Stimulated activated CD8-positive, alpha-beta memory T cell treated with anti-CD3 and anti-CD28 coated beads, Interleukin-12 subunit alpha, Interleukin-12 subunit beta, amount 100 ng/mL, for 1 hour (primary cell): ENCODE results near the gene SORCS2.

ENCODE experiments used
- DNase-seq: peaks from one replicate; pipeline ENCODE4 v3.0.0-alpha.2; 2020; ENCODE audit warnings: low read depth

SORCS2 gene

GRCh38 chr4:7192252-7193029, at the start of gene SORCS2:
Gene SORCS2 (plus strand): TSS chr4:7192538.
- peak; percentile 1 for DNase-seq

GRCh38 chr4:7144374-7145290, 47.7 kb upstream of the SORCS2 start:
- DNase-seq = no peak

GRCh38 chr4:7145291-7145934, 46.9 kb upstream of the SORCS2 start:
- no peak for DNase-seq

GRCh38 chr4:7146059-7146785, 46.1 kb upstream of the SORCS2 start:
- no peak for DNase-seq

GRCh38 chr4:7146786-7147115, 45.6 kb upstream of the SORCS2 start:
- no peak for DNase-seq

- no peak for DNase-seq
Observed at GRCh38 chr4:7147261-7147660, 45.1 kb upstream of the SORCS2 start.

GRCh38 chr4:7147661-7148310, 44.6 kb upstream of the SORCS2 start:
- no peak for DNase-seq

GRCh38 chr4:7148337-7148736, 44.0 kb upstream of the SORCS2 start:
- DNase-seq = no peak

- no peak for DNase-seq
Observed at GRCh38 chr4:7150036-7150635, 42.2 kb upstream of the SORCS2 start.

GRCh38 chr4:7151668-7152227, 40.6 kb upstream of the SORCS2 start:
- no peak for DNase-seq

GRCh38 chr4:7153711-7154110, 38.6 kb upstream of the SORCS2 start:
- no peak for DNase-seq

GRCh38 chr4:7154351-7154981, 37.9 kb upstream of the SORCS2 start:
- DNase-seq = no peak

- DNase-seq = no peak
Observed at GRCh38 chr4:7155590-7156071, 36.7 kb upstream of the SORCS2 start.

GRCh38 chr4:7156328-7156727, 36.0 kb upstream of the SORCS2 start:
- DNase-seq = no peak

GRCh38 chr4:7156761-7157488, 35.4 kb upstream of the SORCS2 start:
- DNase-seq = no peak

GRCh38 chr4:7157666-7158065, 34.7 kb upstream of the SORCS2 start:
- DNase-seq = no peak

- DNase-seq = no peak
Observed at GRCh38 chr4:7158081-7158750, 34.1 kb upstream of the SORCS2 start.

GRCh38 chr4:7158991-7159390, 33.3 kb upstream of the SORCS2 start:
- no peak for DNase-seq

GRCh38 chr4:7159923-7160322, 32.4 kb upstream of the SORCS2 start:
- DNase-seq = no peak
